HepG2 (cell line): ENCODE data around the gene FJX1. TPM values are rescaled to one million over a fixed set of nuclear protein-coding genes. Genes with fewer than 3 reads are reported as not detected.

Experiments
- ATF2 ChIP-seq: sonication (generic); formaldehyde crosslinking; IDR thresholded peaks from 2 replicates; pipeline ENCODE4 v1.4.0; 2020; ENCODE audit warnings: missing genetic modification reagents
- ATF4 ChIP-seq, 2 experiments: fragments of 450-650 bp in 1 of 2; sonication (generic) in 1 of 2; formaldehyde crosslinking; IDR thresholded peaks; 2 replicates each; pipeline versions ENCODE4 v1.5.0 to v1.8.0; 2020 to 2022; ENCODE audit warnings: mild to moderate bottlenecking in 1 of 2, missing genetic modification reagents in 1 of 2
- ELF1 ChIP-seq: sonication (generic); formaldehyde crosslinking; IDR thresholded peaks from 2 replicates; pipeline ENCODE4 v1.4.0; 2020; ENCODE audit warnings: missing genetic modification reagents
- EP300 ChIP-seq, 3 experiments: sonication (generic) in 1 of 3; formaldehyde crosslinking in 1 of 3; IDR thresholded peaks; 2 replicates each; pipeline versions ENCODE4 v1.5.1 to v1.6.1; 2011 to 2020; ENCODE audit warnings: low read depth in 2 of 3, low read length in 2 of 3, borderline replicate concordance in 1 of 3, improper control_type of control experiment in 1 of 3, mild to moderate bottlenecking in 1 of 3, missing genetic modification reagents in 1 of 3, moderate library complexity in 1 of 3
- FOXA1 ChIP-seq, 2 experiments: fragments of 450-650 bp in 1 of 2; sonication (generic) in 1 of 2; formaldehyde crosslinking in 1 of 2; IDR thresholded peaks; 2 replicates each; pipeline versions ENCODE4 v1.4.0 to v1.6.1; 2016 to 2020; ENCODE audit warnings: missing genetic modification reagents in 1 of 2
- FOXO4 ChIP-seq: sonication (generic); formaldehyde crosslinking; conservative IDR thresholded peaks from 2 replicates; pipeline ENCODE4 v1.8.1; 2023; ENCODE audit warnings: missing genetic modification reagents
- HNRNPLL ChIP-seq: fragments of 200-400 bp; formaldehyde crosslinking; IDR thresholded peaks from 2 replicates; pipeline ENCODE4 v1.6.1; 2017; ENCODE audit warnings: mild to moderate bottlenecking, low read depth, low read length; ENCODE audit not compliant: poor library complexity, severe bottlenecking
- MYC ChIP-seq: sonication (generic); formaldehyde crosslinking; IDR thresholded peaks from 2 replicates; pipeline ENCODE4 v1.9.0; 2021; ENCODE audit warnings: missing genetic modification reagents, borderline replicate concordance
- NFE2L2 ChIP-seq: fragments of 150-350 bp; IDR thresholded peaks from 2 replicates; pipeline ENCODE4 v1.6.1; 2014; ENCODE audit warnings: low read length
- ONECUT2 ChIP-seq: sonication (generic); formaldehyde crosslinking; IDR thresholded peaks from 2 replicates; pipeline ENCODE4 v1.4.0; 2020; ENCODE audit warnings: missing genetic modification reagents
- RBAK ChIP-seq: sonication (generic); formaldehyde crosslinking; IDR thresholded peaks from 2 replicates; pipeline ENCODE4 v1.5.1; 2020; ENCODE audit warnings: mild to moderate bottlenecking, missing genetic modification reagents
- REPIN1 ChIP-seq: sonication (generic); formaldehyde crosslinking; IDR thresholded peaks from 2 replicates; pipeline ENCODE4 v1.8.0; 2022; ENCODE audit warnings: missing genetic modification reagents, low read depth, mild to moderate bottlenecking, borderline replicate concordance
- RORA ChIP-seq: sonication (generic); formaldehyde crosslinking; IDR thresholded peaks from 2 replicates; pipeline ENCODE4 v1.5.0; 2020; ENCODE audit warnings: mild to moderate bottlenecking, missing genetic modification reagents, moderate library complexity
- SKI ChIP-seq: fragments of 450-650 bp; IDR thresholded peaks from one replicate; pipeline ENCODE4 v1.6.1; 2018; ENCODE audit warnings: mild to moderate bottlenecking; ENCODE audit not compliant: partially characterized antibody
- USF2 ChIP-seq, 2 experiments: sonication (generic) in 1 of 2; formaldehyde crosslinking in 1 of 2; IDR thresholded peaks; 2 replicates each; pipeline versions ENCODE4 v1.5.1 to v1.6.1; 2011 to 2020; ENCODE audit warnings: borderline replicate concordance in 1 of 2, low read depth in 1 of 2, low read length in 1 of 2, mild to moderate bottlenecking in 1 of 2, missing genetic modification reagents in 1 of 2, moderate library complexity in 1 of 2
- ZMYM4 ChIP-seq: sonication (generic); formaldehyde crosslinking; IDR thresholded peaks from 2 replicates; pipeline ENCODE4 v1.8.1; 2023; ENCODE audit warnings: mild to moderate bottlenecking, missing genetic modification reagents
- ZNF12 ChIP-seq: sonication (generic); formaldehyde crosslinking; IDR thresholded peaks from 2 replicates; pipeline ENCODE4 v1.5.0; 2020; ENCODE audit warnings: missing genetic modification reagents
- ZNF138 ChIP-seq: sonication (generic); formaldehyde crosslinking; IDR thresholded peaks from 2 replicates; pipeline ENCODE4 v1.5.0; 2020; ENCODE audit warnings: mild to moderate bottlenecking, low read depth, missing genetic modification reagents
- ZNF234 ChIP-seq: sonication (generic); formaldehyde crosslinking; conservative IDR thresholded peaks from 2 replicates; pipeline ENCODE4 v1.5.1; 2020; ENCODE audit warnings: mild to moderate bottlenecking, missing genetic modification reagents
- ZSCAN30 ChIP-seq: sonication (generic); formaldehyde crosslinking; IDR thresholded peaks from 2 replicates; pipeline ENCODE4 v1.5.0; 2020; ENCODE audit warnings: mild to moderate bottlenecking, missing genetic modification reagents
- polyA plus RNA-seq, 8 experiments: library from polyadenylated mRNA; depleted of rRNA in 3 of 8; stranded (reverse) in 7 of 8; unstranded in 1 of 8; fragments of >200 nt; fragmentation: Illumina TruSeq in 4 of 8; extraction: Trizol in 4 of 8; gene quantifications; 2 replicates each; pipeline versions ENCODE4 v1.2.1 to v1.2.3, GENCODE V29; 2011 to 2016; ENCODE audit warnings: low read depth in 4 of 8, missing spikeins in 1 of 8, mixed read lengths in 1 of 8; ENCODE audit not compliant: insufficient read depth in 1 of 8
- total RNA-seq, 5 experiments: library from RNA; depleted of rRNA; stranded (reverse); fragments of >200 nt; fragmentation: Illumina TruSeq; extraction: Trizol; gene quantifications; 2 replicates each; pipeline ENCODE4 v1.2.3, GENCODE V29; 2016; ENCODE audit warnings: low read depth in 1 of 5

The FJX1 gene
- total and polyA plus RNA-seq, 2 of the 13 experiments (the other 11 are each of a cell fraction or from before 2014, with no cell fraction given): 0.40 to 0.82 TPM

- TF ChIP-seq ZMYM4 (CRISPR knock-in tag) (peak; percentile 67; the same call in 1 of the 2 replicates), ONECUT2 (CRISPR knock-in tag) (peak; percentile 78), ATF2 (CRISPR knock-in tag) (no peak), RBAK (CRISPR knock-in tag) (peak; percentile 63; the same call in 1 of the 2 replicates), ZNF234 (CRISPR knock-in tag) (peak; percentile 86; the same call in 1 of the 2 replicates), HNRNPLL (peak; percentile 69), EP300 (IDR thresholded peaks at IDR 0.05; ENCODE audit: low read depth in 2 of 2, low read length in 2 of 2) (no peak), EP300 (CRISPR knock-in tag; IDR thresholded peaks at IDR 0.05; ENCODE audit: borderline replicate concordance) (peak; percentile 62), FOXA1 (IDR thresholded peaks at IDR 0.05) (no peak), FOXA1 (CRISPR knock-in tag; IDR thresholded peaks at IDR 0.05) (no peak), RORA (CRISPR knock-in tag) (0 out of 2 replicates have a peak, but pooled peaks have one; percentile 5), ZNF12 (CRISPR knock-in tag) (peak; percentile 91), ELF1 (CRISPR knock-in tag) (no peak; the same call in 1 of the 2 replicates), MYC (peak; percentile 95), SKI (peak; percentile 60), ATF4 (CRISPR knock-in tag; IDR thresholded peaks at IDR 0.05) (peak in 1 of 2 experiments; percentile 84; a peak in 2 of 4 replicates), FOXO4 (CRISPR knock-in tag) (no peak; the same call in 1 of the 2 replicates), USF2 (IDR thresholded peaks at IDR 0.05; ENCODE audit: low read depth, low read length) (no peak), USF2 (CRISPR knock-in tag; IDR thresholded peaks at IDR 0.05; ENCODE audit: borderline replicate concordance) (peak; percentile 31; the same call in 1 of the 2 replicates), ZSCAN30 (peak; percentile 92; the same call in 1 of the 2 replicates), NFE2L2 (no peak; the same call in 1 of the 2 replicates), REPIN1 (CRISPR knock-in tag) (peak; percentile 87), ZNF138 (CRISPR knock-in tag) (peak; percentile 98; the same call in 1 of the 2 replicates)
Observed at GRCh38 chr11:35662649-35663407, 44.6 kb downstream of the FJX1 start, which contains the start of gene TRIM44 (continued).
